HG03342 (cell line): ENCODE data around the gene NOPCHAP1.

Experiments
- ATAC-seq: cut with Tn5 transposase; IDR thresholded peaks from one replicate; pipeline ENCODE4 v1.9.1; 2021; ENCODE audit warnings: mild to moderate bottlenecking, moderate library complexity; ENCODE audit not compliant: unreplicated experiment

Gene NOPCHAP1

DNA sequence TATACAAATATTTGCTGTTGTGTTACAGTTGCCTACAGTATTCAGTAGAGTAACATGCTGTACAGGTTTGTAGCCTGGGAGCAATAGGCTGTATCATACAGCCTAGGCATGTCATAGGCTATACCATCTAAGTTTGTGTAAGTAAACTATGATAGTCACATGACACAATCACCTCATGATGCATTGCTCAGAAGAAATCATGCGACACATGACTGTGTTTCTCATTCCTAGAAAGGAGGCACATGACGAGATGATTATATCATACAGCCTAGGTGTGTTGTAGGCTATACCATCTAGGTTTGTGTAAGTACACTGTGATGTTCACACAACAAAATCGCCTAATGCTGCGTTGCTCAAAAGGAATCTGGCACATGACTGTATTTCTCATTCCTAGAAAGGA lies 31.9 kb downstream of the NOPCHAP1 start:
- no peak for ATAC-seq

DNA sequence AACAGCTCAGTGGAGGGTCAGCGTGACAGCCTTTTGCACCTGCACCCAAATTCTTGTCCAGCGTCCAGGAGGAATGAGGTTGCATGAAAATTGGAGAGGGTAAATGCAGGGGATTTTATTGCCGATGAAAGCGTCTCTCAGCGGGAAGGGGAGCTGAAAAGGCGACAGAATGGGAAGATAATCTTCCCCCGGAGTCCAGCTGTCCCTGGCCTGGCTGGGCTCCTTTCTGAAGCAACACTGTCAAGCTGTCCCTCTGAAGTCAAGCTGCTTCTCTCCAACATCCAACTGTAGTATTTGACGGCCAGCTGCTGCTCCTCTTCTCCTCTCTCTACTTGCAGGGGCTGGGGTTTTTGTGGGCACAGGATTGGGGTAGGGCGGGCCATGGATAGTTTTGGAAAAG lies 32.7 kb downstream of the NOPCHAP1 start:
- no peak for ATAC-seq

DNA sequence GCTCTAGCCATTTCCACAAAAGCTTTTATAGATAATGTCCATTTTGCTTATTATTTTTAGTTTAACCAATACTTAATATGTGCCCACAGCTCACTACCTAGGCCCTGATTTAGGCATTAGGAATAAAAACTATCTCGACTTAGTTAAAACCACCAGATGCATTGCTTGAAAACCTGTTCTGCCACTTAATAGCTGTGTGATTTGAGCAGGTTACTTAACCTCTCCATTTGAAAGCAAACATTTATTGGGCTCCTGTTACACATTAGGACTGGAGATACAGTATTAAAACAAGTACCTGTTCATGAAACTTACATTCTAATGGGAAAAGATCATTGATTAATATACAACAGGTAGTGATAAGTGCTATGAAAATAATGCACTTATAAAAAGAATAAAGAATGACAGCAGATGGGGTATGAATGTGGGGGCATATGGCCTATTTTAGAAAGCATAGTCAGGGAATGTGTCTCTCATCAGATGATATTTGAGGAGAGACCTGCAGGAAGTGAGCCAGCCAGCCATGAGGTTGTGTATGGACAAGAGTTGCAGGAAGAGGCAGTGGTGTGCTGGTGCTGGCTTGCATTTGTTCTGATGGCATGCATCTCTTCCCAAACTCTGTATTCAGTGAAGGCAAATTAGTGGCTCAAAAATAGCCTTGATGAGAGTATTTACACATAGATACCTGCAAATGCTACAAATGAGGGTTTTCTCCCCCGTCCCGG lies 34.3 kb downstream of the NOPCHAP1 start:
- no peak for ATAC-seq

GRCh38 chr12:105024928-105025327 lies 38.8 kb downstream of the NOPCHAP1 start:
- ATAC-seq: no peak

- ATAC-seq: no peak
Observed at GRCh38 chr12:105025890-105026289, 39.8 kb downstream of the NOPCHAP1 start.

GRCh38 chr12:105026411-105026810 lies 40.3 kb downstream of the NOPCHAP1 start:
- ATAC-seq: no peak

- peak; percentile 86 for ATAC-seq
Observed at GRCh38 chr12:105030820-105031807, 45.0 kb downstream of the NOPCHAP1 start.

- ATAC-seq: no peak
Observed at GRCh38 chr12:105032703-105033357, 46.7 kb downstream of the NOPCHAP1 start.

DNA sequence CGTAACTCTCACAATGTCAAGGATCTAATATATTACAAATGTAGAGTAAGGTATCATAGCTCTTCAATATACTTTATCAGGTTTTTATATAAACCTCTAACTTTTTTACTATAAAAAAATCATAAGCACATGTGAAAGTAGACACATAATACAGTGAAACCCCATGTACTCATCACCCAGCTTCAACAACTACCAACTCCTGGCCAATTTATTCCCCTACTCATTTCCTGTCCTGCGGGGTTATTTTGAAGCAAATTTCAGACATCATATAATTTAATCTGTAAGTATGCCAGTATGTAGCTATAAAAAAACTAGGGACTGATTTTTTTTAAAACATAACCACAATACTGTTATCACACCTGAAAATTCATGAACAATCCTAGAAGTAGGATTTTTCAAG lies 47.7 kb downstream of the NOPCHAP1 start:
- ATAC-seq: no peak
